ENCODE measurements around the gene TSPAN3. TPM values are rescaled to one million over a fixed set of nuclear protein-coding genes. Genes with fewer than 3 reads are reported as not detected.

Gene TSPAN3
- total RNA-seq, 2 experiments from 2014 or later: 21.9 to 24.9 TPM

- no peaks in the 10 kb centered on the region for H3K9me3 Mint-ChIP-seq
- H3K27ac Mint-ChIP-seq: peak overlapping the region; percentile 36
- CTCF ChIA-PET: interaction anchor here (1.1 kb wide), 1 partner anchor 34 kb away, joined by 6 read pairs; the partner anchor contains the start of gene PSTPIP1
Observed at GRCh38 chr15:77029166-77030047, 41.5 kb downstream of the TSPAN3 start.

GRCh38 chr15:77028451-77029165 is 42.3 kb downstream of the TSPAN3 start:
- CTCF ChIA-PET: no interaction called here
- intact Hi-C loops (cut with micrococcal nuclease): no loop called here

More at GRCh38 chr15:77029166-77030047, 41.5 kb downstream of the TSPAN3 start:
- H3K36me3 Mint-ChIP-seq (ENCODE audit: low read depth): peaks cover 9% of the 10 kb centered on the region
- intact Hi-C loops (cut with micrococcal nuclease): no loop called here
- H3K27me3 Mint-ChIP-seq (ENCODE audit: low read depth): no peaks in the 10 kb centered on the region
- peak; percentile 2 for DNase-seq
- no peak overlapping the region for H3K4me3 Mint-ChIP-seq
- H3K4me1 Mint-ChIP-seq (ENCODE audit: low read depth): no peaks in the 10 kb centered on the region

GRCh38 chr15:77027697-77028450 is 43.0 kb downstream of the TSPAN3 start:
- peak; percentile 2 for DNase-seq
- H3K36me3 Mint-ChIP-seq (ENCODE audit: low read depth): peaks cover 22% of the 10 kb centered on the region

More at GRCh38 chr15:77028451-77029165, 42.3 kb downstream of the TSPAN3 start:
- Mint-ChIP-seq H3K9me3 (no peaks in the 10 kb centered on the region), H3K4me3 (no peak overlapping the region), H3K4me1 (ENCODE audit: low read depth) (peaks cover 5% of the 10 kb centered on the region), H3K27ac (no peak overlapping the region), H3K36me3 (ENCODE audit: low read depth) (peaks cover 15% of the 10 kb centered on the region), H3K27me3 (ENCODE audit: low read depth) (no peaks in the 10 kb centered on the region)
- DNase-seq: peak; percentile 3

GRCh38 chr15:77027111-77027696 is 43.7 kb downstream of the TSPAN3 start:
- H3K9me3 Mint-ChIP-seq: no peaks in the 10 kb centered on the region
- peaks cover 19% of the 10 kb centered on the region for H3K4me1 Mint-ChIP-seq (ENCODE audit: low read depth)
- H3K27ac Mint-ChIP-seq: no peak overlapping the region
- H3K27me3 Mint-ChIP-seq (ENCODE audit: low read depth): no peaks in the 10 kb centered on the region
- no peak overlapping the region for H3K4me3 Mint-ChIP-seq
- DNase-seq: peak; percentile 3
- peaks cover 26% of the 10 kb centered on the region for H3K36me3 Mint-ChIP-seq (ENCODE audit: low read depth)
- intact Hi-C loops (cut with micrococcal nuclease): no loop called here
- CTCF ChIA-PET: interaction anchor here (6.4 kb wide), 1 partner anchor 53 kb away, joined by 85 read pairs; no protein-coding TSS in a partner anchor

More at GRCh38 chr15:77027697-77028450, 43.0 kb downstream of the TSPAN3 start:
- intact Hi-C loops (cut with micrococcal nuclease): no loop called here
- Mint-ChIP-seq H3K9me3 (no peaks in the 10 kb centered on the region), H3K27me3 (ENCODE audit: low read depth) (no peaks in the 10 kb centered on the region), H3K27ac (no peak overlapping the region), H3K4me1 (ENCODE audit: low read depth) (peaks cover 13% of the 10 kb centered on the region), H3K4me3 (no peak overlapping the region)
- CTCF ChIA-PET: no interaction called here

GRCh38 chr15:77026501-77027110 is 44.3 kb downstream of the TSPAN3 start:
- H3K36me3 Mint-ChIP-seq (ENCODE audit: low read depth): peaks cover 29% of the 10 kb centered on the region
- intact Hi-C loops (cut with micrococcal nuclease): no loop called here
- CTCF ChIA-PET: interaction anchor here (0.6 to 6.4 kb wide), 2 partner anchors 52 to 86 kb away, joined by 4 to 85 read pairs; no protein-coding TSS in a partner anchor
- peak; percentile 1 for DNase-seq
- no peaks in the 10 kb centered on the region for H3K9me3 Mint-ChIP-seq
- H3K27me3 Mint-ChIP-seq (ENCODE audit: low read depth): no peaks in the 10 kb centered on the region
- peaks cover 25% of the 10 kb centered on the region for H3K4me1 Mint-ChIP-seq (ENCODE audit: low read depth)
- no peak overlapping the region for H3K4me3 Mint-ChIP-seq
- peak overlapping the region; percentile 53 for H3K27ac Mint-ChIP-seq

- H3K36me3 Mint-ChIP-seq (ENCODE audit: low read depth): peaks cover 30% of the 10 kb centered on the region
- CTCF ChIA-PET: interaction anchor here (0.6 to 6.4 kb wide), 3 partner anchors 38 to 86 kb away, joined by 4 to 85 read pairs (median 4); no protein-coding TSS in a partner anchor
- peaks cover 32% of the 10 kb centered on the region for H3K4me1 Mint-ChIP-seq (ENCODE audit: low read depth)
- no peaks in the 10 kb centered on the region for H3K27me3 Mint-ChIP-seq (ENCODE audit: low read depth)
- intact Hi-C loops (cut with micrococcal nuclease): no loop called here
- peak overlapping the region; percentile 66 for H3K27ac Mint-ChIP-seq
- no peaks in the 10 kb centered on the region for H3K9me3 Mint-ChIP-seq
- DNase-seq: peak; percentile 4
- H3K4me3 Mint-ChIP-seq: no peak overlapping the region
Observed at GRCh38 chr15:77025941-77026411, 44.9 kb downstream of the TSPAN3 start.

- CTCF ChIA-PET: interaction anchor here (0.7 to 6.4 kb wide), 7 partner anchors 10 to 84 kb away, joined by 3 to 85 read pairs (median 21); no protein-coding TSS in a partner anchor
- Mint-ChIP-seq H3K4me3 (no peak overlapping the region), H3K36me3 (ENCODE audit: low read depth) (peaks cover 34% of the 10 kb centered on the region), H3K27ac (peak overlapping the region; percentile 66), H3K27me3 (ENCODE audit: low read depth) (no peaks in the 10 kb centered on the region), H3K9me3 (no peaks in the 10 kb centered on the region), H3K4me1 (ENCODE audit: low read depth) (peaks cover 39% of the 10 kb centered on the region)
- peak; percentile 3 for DNase-seq
- intact Hi-C loops (cut with micrococcal nuclease): no loop called here
Observed at GRCh38 chr15:77025083-77025901, 45.6 kb downstream of the TSPAN3 start.

GRCh38 chr15:77024273-77025082 is 46.4 kb downstream of the TSPAN3 start:
- Mint-ChIP-seq H3K4me3 (no peak overlapping the region), H3K9me3 (no peaks in the 10 kb centered on the region), H3K4me1 (ENCODE audit: low read depth) (peaks cover 47% of the 10 kb centered on the region), H3K27me3 (ENCODE audit: low read depth) (no peaks in the 10 kb centered on the region), H3K36me3 (ENCODE audit: low read depth) (peaks cover 35% of the 10 kb centered on the region), H3K27ac (peak overlapping the region; percentile 100)
- peak; percentile 74 for DNase-seq
- CTCF ChIA-PET: interaction anchor here (0.6 to 6.4 kb wide), 10 partner anchors 11 to 834 kb away, joined by 3 to 85 read pairs (median 6); no protein-coding TSS in a partner anchor
- intact Hi-C loops (cut with micrococcal nuclease): loop anchor here (5.0 kb wide), 2 partner anchors 122 to 518 kb away; no protein-coding TSS in a partner anchor

GRCh38 chr15:77023576-77024272 is 47.2 kb downstream of the TSPAN3 start:
- Mint-ChIP-seq H3K4me1 (ENCODE audit: low read depth) (peaks cover 54% of the 10 kb centered on the region), H3K36me3 (ENCODE audit: low read depth) (peaks cover 35% of the 10 kb centered on the region), H3K9me3 (no peaks in the 10 kb centered on the region), H3K4me3 (no peak overlapping the region), H3K27ac (peak overlapping the region; percentile 100), H3K27me3 (ENCODE audit: low read depth) (no peaks in the 10 kb centered on the region)
- intact Hi-C loops (cut with micrococcal nuclease): loop anchor here (2.0 to 5.0 kb wide), 3 partner anchors 93 to 519 kb away; partner anchors contain the start of gene RCN2
- CTCF ChIA-PET: interaction anchor here (0.6 to 6.4 kb wide), 12 partner anchors 10 to 519 kb away, joined by 3 to 85 read pairs (median 8); partner anchors contain the start of gene PSTPIP1
- no peak for DNase-seq
